Activated CD4-positive, alpha-beta T cell treated with anti-CD3 and anti-CD28 coated beads for 1 hour (primary cell): ENCODE measurements around the gene EPB41L4A.
A peak's percentile ranks its signal among the peaks of the same experiment; 100 is the strongest.

ENCODE experiments used
- DNase-seq: peaks from one replicate; pipeline ENCODE4 v3.0.0-alpha.2; 2020

EPB41L4A gene

DNA sequence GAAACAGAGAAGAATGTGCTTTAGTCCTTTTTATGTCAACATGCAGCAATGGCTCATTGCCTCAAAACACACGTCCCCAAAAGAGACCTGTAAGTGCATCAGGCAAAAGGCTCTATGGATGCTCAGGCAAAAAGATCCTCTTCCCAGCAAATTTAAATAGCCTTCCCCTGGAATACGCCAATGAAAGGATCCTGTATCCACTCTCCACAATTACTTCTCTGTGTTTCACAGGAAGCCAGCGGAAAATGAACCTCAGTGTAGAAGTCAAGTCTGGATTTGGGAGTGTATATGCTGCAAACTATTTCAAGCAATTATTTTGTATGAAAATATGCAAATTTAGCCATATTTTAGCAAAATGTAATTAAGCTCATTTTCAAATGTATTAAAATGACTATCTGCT, 217.9 kb downstream of the EPB41L4A start:
- DNase-seq = no peak

DNA sequence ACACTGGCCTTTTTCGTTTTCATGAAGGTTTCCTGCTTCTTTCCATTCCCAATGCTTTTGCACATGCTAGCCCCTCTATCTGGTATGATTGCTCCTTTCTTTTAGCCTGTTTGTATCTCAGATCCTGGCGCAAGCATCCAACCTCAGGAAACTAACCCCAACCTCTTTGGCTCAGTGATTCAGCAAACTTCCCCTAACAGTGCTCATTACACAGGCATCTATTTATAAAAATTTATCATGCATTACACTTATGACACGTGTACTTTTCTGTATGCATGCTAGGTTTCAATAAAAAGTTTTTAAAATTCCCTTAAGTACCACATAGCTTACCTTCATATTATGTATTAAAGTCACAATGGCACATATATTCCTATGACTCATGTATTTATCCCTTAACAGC, 218.9 kb downstream of the EPB41L4A start:
- no peak for DNase-seq

DNA sequence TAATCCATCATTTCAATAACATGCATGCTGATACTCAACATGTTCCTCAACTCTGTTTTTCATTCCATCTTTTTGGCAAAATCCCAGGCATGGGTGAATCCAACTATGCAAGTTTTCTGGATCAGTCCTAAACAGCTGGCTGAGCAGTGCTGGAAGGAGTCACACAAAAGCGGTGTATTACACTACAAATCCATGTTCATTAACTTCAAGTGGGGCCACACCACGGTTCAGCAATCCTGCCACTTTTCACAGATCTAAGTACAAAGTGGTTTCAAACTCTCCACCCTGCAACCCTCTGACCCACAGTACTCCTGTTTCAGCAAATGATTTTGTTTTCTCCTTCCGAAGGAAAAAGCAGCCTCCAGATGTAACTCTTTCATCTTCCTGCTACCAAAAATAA, 222.5 kb downstream of the EPB41L4A start:
- no peak for DNase-seq

DNA sequence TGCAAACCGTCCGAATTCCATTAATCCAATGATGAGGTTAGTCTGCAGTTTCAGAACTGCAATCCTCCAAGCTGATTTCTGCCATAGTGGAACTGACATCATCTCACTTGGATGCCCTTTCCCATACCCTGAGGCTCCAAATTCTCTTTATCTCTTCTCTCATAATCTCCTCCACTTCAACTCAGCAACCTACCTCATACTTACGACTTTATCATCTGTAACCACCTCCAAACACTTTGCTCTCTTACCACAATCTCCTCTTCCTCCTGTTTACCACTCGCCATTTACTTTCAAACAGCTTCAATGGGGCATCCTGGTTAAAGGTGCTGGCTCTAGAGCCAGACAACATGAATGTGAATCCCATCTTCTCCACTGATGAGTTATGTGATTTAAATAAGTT, 223.2 kb downstream of the EPB41L4A start:
- DNase-seq = no peak

DNA sequence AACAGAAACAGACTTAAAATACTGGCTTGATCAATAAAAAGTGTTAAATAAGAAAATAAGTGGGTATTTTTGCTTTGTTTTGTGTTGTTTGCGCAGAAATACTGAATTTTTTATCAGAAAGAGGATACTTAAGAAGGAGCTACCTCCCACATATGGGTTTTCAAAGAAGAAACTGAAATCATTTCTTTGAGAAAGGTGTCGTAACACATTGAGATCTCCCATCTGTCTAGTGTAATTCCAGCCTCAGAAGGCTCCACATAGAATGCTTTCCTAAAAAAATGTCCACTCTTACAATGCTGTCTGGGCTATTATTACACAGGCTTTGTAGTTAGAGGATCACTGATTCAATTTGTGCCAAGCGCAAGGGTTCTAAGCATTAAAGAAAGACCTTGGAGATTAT, 226.2 kb downstream of the EPB41L4A start:
- no peak for DNase-seq

DNA sequence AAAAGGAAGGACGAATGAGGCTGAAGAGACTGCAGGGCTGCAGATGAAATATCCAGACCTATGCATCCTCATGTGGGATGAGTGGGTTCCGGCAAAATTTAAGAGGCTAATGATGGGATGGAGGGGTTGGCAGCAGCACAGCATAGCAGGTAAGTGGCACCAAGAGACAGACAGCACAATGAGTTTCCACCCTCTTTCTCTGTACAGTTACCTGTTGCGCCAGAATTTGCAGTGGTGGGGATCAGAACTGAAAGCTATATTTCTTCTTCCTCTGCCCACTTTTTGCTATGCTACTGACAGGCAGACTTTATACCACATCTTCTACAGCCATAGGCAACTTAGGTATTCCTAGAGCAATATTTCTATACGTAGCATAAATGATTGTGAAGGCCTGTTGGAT, 227.0 kb downstream of the EPB41L4A start:
- DNase-seq = no peak

DNA sequence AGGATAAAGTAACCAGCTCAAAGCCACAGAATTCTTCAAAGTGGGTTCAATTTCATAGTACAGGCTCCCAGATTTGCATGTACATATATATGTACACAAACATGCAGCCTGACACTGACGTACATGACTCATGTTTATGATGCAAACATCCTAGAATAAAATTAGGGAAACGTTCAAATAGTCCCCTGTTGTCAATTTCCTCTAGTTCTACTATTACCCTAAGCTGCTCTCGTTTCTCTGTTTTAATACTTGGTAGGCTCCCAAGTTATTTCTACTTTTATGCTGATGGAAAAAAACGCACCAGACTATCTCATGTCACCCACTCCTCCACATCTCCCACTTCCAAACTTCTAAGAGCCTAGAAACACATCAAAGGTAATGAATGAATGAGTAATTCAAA, 229.7 kb downstream of the EPB41L4A start:
- DNase-seq = no peak

DNA sequence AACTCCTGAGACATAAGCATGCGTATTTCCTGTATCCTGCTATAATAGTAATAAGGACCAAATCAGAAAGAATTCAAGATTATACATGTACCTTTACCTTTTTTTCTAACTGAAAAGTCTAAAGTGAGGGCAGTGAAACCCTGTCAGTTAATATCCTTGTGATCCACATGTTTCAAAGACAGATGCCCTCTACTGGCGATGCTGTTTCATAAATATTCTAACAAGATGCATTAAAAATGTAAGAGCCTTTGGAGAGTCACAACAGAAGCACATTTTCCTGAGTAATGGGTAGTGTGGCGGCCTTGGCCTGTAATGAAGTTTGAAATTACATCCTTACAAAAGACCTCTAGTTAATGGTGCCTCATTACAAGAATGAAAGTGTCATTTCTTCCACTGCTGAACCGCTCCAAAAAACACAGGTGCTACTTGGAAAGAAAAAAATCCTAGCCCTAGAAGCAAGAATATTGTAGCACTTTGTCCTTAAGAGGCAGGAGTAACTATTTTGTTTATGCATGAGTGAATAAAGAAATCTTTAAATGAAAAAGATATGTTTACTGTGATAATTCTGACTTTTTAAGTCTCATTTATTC, 232.6 kb downstream of the EPB41L4A start:
- DNase-seq = no peak

DNA sequence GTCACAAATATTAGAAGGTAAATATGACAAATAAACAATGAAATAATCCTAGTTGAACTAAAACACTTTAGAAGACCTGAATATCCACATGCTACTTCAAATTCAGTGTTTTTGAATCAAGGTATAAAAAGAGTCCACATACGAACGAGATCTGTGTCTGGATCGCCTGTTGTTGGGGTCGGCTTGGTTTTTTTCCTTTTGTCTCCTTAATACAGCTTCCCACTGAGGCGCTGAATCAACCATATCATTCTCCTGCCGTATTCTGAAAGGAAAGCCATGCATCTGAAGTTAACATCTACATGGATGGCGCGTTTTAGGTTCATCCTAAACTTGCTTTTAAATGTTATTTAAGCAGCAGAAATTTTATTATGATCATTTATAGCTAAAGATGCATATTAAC, 235.2 kb downstream of the EPB41L4A start:
- no peak for DNase-seq

DNA sequence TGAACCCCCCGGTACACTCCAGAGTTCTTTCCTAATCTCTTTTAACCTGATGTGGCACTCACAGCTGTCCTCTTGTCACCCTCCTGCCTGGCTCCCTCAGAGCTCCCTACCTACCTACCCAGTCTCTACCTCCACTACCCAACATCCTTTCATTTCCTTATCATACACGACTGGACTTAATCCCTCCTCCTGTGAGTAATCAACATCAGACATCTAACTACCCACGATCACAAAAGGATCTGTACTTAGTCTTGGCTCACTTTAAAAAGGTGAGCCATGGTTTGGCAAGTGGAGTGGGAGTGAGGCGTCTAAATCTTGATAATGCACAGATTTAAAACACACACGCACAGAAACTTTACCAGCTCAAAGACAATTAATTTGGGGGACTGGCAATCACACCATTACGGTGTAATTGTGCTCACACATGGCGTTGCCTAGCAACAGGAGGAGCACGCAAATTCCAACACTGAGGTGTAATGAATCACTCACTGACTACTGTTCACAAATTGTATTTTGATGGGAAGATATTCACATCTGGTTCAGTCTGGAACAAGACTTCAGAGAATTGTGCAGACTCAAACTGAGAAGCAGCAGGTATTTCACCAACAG, 235.9 kb downstream of the EPB41L4A start:
- DNase-seq = no peak

DNA sequence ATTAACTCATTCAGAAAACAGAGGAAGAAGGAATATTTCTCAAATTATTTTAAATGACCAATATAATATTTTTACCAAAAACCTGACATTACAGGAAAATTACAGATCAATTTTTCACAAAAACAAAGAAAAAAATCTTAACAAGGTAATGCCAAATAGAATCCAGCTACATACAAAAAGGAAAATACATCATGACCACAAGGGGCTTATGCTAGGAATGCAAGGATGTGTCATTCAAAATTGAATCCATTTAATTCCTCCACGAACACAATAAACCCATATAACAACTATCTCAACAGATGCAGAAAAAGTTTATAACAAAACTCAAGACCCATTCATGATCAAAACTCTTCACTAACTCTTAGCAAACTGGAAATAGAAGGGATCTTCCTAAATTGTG, 239.8 kb downstream of the EPB41L4A start:
- no peak for DNase-seq

DNA sequence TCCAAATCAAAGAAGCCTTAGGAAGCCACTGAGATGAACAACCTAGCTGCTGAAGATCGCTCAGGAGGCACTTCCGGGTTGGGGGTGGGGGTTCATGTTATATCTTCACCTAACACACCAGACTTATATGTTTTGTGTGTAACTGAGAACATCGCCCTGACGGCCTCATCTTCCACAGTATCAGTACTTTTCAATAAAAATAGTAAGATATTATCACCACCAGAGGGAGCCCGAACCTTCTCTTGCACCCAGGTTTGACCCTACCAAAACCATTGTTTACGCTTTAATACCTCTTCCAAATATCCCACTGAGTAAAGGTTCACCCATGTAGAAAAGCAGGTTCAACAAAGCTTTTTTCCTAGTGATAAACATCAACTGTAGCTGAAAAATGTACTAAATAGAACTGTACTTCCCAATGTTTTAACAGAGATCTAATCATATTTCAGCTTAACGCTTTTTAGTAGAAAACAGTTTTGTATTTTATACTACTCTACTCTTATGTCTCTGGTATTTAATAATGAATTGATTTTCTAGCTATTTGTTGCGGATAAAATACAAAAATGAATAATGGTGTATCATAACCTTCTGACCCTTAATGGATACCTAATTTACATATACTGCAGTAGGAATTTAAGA, 244.0 kb downstream of the EPB41L4A start:
- no peak for DNase-seq

DNA sequence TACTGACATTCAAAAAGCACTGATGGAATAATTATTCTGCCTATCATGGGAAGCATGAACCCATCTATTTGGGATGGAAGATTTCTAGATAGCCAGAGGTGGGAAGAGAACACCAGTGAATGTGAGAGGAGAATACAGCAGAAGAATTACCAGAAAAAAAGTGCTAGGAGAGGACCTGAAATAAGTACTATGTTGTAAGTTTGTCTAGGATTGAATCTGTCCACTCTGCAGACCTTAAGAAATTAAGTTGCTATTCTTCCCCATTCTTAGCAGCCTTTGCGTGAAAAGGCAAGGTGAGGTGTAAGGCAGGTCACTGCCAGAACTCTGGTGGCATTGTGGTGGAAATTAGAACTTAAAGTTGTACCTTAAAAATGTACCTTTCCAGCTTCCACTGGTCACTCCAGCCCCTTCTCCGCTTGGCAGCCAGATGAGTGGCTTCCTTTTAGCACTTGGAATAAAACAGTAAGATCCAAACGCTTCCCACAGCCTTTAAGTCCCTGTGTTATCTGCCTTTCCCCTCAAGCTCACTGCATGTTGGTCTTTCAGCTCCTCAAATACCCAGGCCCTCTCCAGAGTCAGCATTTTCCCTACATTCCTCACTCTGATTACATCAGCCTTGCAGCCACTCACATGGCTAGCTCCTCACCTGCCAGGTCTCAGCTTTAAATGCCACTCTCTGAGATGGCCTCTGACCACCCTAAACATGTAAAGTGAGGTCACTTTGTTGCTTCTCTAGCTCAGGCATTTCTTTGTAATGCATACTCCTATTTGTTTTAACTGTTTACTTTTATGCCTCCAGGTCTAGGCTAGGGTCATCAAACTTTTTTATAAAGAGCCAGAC, 253.0 kb downstream of the EPB41L4A start:
- no peak for DNase-seq

DNA sequence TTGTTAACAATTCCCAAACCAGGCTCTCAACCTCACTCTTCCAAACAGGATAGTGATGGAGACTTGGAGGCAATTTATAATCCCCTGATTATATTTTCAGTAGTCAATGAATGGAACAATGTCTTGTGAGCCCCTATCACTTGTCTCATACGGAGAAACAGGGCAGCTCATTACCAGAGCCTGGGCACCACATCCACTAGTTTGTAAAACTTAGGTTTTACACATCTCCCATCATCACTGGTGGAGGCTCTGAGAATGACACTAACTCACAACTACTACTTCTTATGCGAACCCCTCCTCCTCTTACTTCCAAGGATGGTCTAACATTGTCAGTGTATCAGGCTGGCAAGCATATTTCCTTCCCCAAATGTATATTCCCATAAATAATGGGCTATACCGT, 253.7 kb downstream of the EPB41L4A start:
- no peak for DNase-seq

DNA sequence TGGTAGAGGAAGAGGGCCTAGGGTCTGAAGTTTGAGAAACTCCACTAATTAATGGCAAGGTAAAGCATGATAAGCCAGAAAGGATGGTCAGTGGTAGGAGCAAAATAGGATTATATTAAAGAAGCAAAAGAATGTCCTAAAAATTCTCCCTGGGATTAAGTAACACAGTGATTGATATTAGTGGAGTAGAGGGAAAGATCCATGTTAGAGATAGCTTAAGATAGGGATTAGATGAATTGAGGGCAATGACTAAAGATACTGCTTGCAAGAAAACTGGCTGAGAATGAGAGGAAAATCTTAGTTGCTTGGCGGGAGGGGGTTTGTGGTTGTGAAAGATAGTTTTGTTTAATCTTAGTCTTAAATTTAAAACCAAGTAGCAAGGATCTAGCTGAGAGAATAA, 255.6 kb downstream of the EPB41L4A start:
- no peak for DNase-seq

DNA sequence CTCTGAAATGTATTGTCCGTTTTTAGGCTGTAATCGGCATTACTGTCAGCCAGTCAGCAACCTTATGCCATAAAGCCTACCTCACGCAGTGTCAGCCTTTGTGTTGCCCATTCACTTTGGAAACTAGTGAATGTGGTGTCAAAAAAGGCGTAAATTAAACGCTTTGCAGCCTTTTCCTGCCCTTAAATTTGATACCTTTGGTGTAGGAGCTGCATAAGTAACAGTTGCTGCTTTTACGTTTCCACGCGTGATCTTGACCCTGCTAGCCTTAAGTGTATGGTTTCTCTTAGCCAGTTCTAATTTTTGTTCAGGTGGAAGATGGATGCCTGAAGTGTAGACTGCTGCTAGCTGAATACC, 257.7 kb downstream of the EPB41L4A start:
- DNase-seq = no peak

DNA sequence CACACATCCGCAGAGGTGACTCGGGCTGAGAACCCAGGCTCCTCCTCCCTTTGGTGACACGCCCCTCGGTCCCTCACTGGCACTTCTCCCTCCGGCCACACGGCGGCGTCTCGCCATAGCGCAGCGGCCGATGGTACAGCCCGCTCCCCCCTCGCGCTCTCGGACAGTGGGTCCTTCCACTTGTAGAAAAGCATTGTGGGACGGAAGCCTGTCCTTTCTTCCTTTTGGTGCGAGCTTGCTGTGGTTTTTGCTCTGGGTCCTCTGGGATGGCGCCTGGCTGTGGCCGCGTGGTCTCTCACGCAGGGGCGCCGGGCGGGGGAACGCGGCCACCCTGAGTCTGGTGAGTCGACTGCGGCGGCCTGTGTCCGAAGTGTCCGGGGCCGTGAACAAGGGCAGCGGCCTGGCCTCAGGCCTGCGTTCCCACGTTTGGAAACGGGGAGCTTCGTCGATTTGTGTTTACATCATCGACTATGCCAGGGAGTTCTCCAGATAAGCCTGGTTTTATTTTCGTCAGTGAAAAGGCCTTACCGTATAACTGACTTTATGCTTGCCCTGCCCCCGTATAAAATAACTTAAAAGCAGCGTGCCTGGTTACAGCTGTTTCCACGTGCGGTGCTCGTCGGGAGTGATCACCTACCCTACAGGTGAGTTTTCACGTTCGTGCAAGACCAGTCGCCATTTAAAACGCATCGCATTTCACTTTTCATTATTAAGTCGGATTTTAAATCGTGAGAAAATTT, 258.3 kb downstream of the EPB41L4A start:
- peak; percentile 84 for DNase-seq

DNA sequence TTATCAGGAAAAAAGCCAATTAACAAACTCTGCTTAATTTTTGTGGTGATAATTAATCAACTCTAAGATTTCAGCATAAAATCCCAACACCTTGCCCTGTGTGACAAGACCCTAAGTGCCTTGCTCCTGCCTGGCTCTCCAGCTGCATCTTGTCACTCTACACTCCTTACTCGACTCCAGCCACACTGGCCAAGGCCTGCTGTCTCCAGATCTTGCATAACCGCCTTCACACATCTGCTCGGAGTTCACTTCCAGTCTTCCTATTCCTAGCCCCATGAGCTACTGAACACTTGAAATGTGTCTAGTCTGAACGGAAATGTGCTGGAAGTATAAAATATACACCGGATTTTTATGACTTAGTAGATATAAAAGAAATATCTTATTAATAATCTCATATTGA, 259.6 kb downstream of the EPB41L4A start:
- DNase-seq = no peak

DNA sequence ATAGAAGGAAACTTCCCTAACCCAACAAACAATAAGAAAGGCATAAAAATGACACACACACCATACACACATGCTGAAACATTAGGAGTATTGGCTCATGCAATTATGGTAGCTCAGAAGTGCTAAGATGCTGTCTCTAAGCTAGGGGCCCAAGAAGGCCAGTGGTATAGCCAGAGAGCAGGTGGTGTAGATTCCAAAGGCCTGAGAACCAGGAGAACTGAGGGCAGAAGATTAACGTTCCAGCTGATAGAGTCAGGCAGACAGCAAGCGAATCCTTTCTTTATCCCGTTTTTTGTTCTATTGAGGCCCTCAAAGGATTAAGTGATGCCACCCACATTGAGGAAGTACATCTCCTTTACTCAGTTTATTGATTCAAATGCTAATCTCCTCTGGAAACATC, 262.9 kb downstream of the EPB41L4A start:
- no peak for DNase-seq

DNA sequence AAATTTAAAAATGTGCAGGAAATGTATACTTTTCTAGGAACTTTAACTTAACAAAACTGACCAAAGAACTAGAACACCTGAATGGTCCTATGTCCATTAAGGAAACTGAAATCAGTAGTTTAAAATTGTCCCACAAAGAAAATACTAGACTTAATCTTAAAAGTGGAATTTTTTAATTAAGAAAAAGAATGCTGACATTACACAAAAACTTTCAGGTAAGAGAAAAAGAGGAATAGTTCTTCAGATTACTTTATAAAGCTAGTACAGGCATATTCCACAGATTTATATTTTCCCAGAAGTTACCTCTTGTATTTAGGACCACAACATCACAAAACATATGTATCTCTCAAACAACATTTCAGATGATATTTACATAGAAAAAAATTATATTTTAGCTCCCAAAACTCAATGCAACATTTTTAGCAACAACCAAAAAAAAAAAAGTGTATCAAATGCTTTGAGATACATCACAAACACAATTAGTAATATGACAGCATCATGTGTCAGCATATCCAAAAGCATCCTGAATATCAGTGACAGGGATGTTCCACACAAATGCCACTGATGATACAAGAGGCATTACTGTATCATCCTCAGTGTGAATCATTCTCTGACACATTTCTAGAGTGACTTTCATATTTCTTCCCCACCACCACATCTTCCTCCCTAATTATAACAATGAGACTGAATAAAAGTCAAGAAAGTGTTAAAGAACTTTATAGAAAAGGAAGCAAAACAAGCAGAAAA, 264.0 kb downstream of the EPB41L4A start:
- DNase-seq = no peak

DNA sequence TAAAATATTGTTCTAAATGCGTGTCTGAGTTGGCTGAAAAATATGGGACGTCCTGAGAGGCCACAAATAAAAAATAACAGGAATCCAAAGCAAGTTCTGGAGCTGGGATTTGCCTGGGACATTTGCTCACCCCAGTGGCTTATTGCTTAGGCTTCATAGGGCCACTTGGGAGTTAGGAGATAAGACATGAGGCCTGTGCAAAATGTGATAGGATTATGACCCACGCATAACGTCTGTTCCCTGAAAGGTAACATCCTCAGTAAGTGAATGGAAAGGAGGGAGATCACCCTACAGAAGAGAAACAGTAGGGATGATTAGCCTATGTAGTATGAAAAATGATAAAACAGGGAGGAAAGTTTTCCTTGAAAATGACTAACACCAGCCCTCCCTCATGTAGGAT, 269.4 kb downstream of the EPB41L4A start:
- no peak for DNase-seq
